Smooth muscle cell (in vitro differentiated cells): Measurements from ENCODE around the gene CSF1. TPM values are rescaled to one million over a fixed set of nuclear protein-coding genes. Genes with fewer than 3 reads are reported as not detected.
A peak's percentile ranks its signal among the peaks of the same experiment; 100 is the strongest.

Experiments
- DNase-seq: peaks from one replicate; lab custom pipeline; 2025; ENCODE audit not compliant: unreplicated experiment; lab: John Stamatoyannopoulos, UW
- H2AFZ ChIP-seq: fragments of 200-600 bp; sonication (generic); 2 replicates; pipeline ENCODE4 v1.6.0; 2016; ENCODE audit warnings: antibody characterized with exemption, low read depth, mild to moderate bottlenecking
- H3F3A ChIP-seq: fragments of 200-600 bp; sonication (generic); 2 replicates; pipeline ENCODE4 v1.6.0; 2017; ENCODE audit warnings: antibody characterized with exemption, low read depth
- H3K27ac ChIP-seq: fragments of 200-600 bp; sonication (generic); 2 replicates; pipeline ENCODE4 v1.5.1; 2016; ENCODE audit warnings: low read depth, mild to moderate bottlenecking
- H3K27me3 ChIP-seq: fragments of 200-600 bp; sonication (generic); 2 replicates; pipeline ENCODE4 v1.6.1; 2016; ENCODE audit warnings: low read depth, mild to moderate bottlenecking
- H3K36me3 ChIP-seq: fragments of 200-600 bp; sonication (generic); 2 replicates; pipeline ENCODE4 v1.5.1; 2016; ENCODE audit warnings: low read depth
- H3K4me1 ChIP-seq: fragments of 200-600 bp; sonication (generic); 2 replicates; pipeline ENCODE4 v1.5.1; 2016; ENCODE audit warnings: low read depth
- H3K4me2 ChIP-seq: fragments of 200-600 bp; sonication (generic); 2 replicates; pipeline ENCODE4 v1.6.0; 2016; ENCODE audit warnings: mild to moderate bottlenecking
- H3K4me3 ChIP-seq: fragments of 200-600 bp; sonication (generic); 2 replicates; pipeline ENCODE4 v1.5.1; 2016; ENCODE audit warnings: mild to moderate bottlenecking
- H3K79me2 ChIP-seq: fragments of 200-600 bp; sonication (generic); 2 replicates; pipeline ENCODE4 v1.6.0; 2016; ENCODE audit warnings: low read depth, mild to moderate bottlenecking
- H3K9ac ChIP-seq: fragments of 200-600 bp; sonication (generic); 2 replicates; pipeline ENCODE4 v1.6.0; 2016; ENCODE audit warnings: low read depth
- H3K9me3 ChIP-seq: fragments of 200-600 bp; sonication (generic); replicated peaks from 2 replicates; pipeline ENCODE4 v1.5.1; 2016; ENCODE audit warnings: low read depth
- H4K20me1 ChIP-seq: fragments of 200-600 bp; sonication (generic); 2 replicates; pipeline ENCODE4 v1.6.0; 2016; ENCODE audit warnings: low read depth
- CTCF ChIP-seq: fragments of 200-600 bp; sonication (generic); IDR thresholded peaks from 2 replicates; pipeline ENCODE4 v1.5.1; 2017; ENCODE audit warnings: borderline replicate concordance, mild to moderate bottlenecking, antibody characterized with exemption; ENCODE audit not compliant: insufficient read depth, poor library complexity, severe bottlenecking
- WGBS: methylation state at CpG from one replicate; pipeline ENCODE4 v1.1.7; 2016; ENCODE audit warnings: low lambda C conversion rate; 5-methylcytosine and 5-hydroxymethylcytosine counted together
- polyA plus RNA-seq: library from polyadenylated mRNA; unstranded; fragments of >200 nt; fragmentation: Nextera tagmentation; extraction: Ambion mirVana; gene quantifications from 2 replicates; pipeline ENCODE4 v1.2.1, GENCODE V29; 2016
- total RNA-seq: library from RNA; depleted of rRNA; stranded (reverse); fragments of >200 nt; gene quantifications from 2 replicates; pipeline ENCODE4 v1.2.3, GENCODE V29; 2014

The CSF1 gene
- total and polyA plus RNA-seq, 2 experiments from 2014 or later = 22.4 to 30.9 TPM

- Histone ChIP-seq H3K4me1 (peaks cover 10% of the 10 kb centered on the region), H3F3A (no peaks in the 10 kb centered on the region), H3K9ac (no peak overlapping the region), H3K4me3 (no peak overlapping the region), H3K27ac (no peak overlapping the region), H3K27me3 (no peaks in the 10 kb centered on the region), H4K20me1 (no peaks in the 10 kb centered on the region), H3K79me2 (no peaks in the 10 kb centered on the region), H2AFZ (no peak overlapping the region), H3K9me3 (no peaks in the 10 kb centered on the region), H3K36me3 (no peaks in the 10 kb centered on the region), H3K4me2 (no peak overlapping the region)
- DNase-seq = no peak
- no peak for TF ChIP-seq CTCF
- WGBS = 99% methylated on average over 3 of the region's 3 CpGs
Measured at GRCh38 chr1:109889094-109889493, 21.6 kb upstream of the CSF1 start.

GRCh38 chr1:109890115-109890953 lies 20.3 kb upstream of the CSF1 start:
- H3K79me2 ChIP-seq = no peaks in the 10 kb centered on the region
- H3K9me3 ChIP-seq = no peaks in the 10 kb centered on the region
- no peak overlapping the region for H3K27ac ChIP-seq
- H3F3A ChIP-seq = no peaks in the 10 kb centered on the region
- H3K4me1 ChIP-seq = peaks cover 10% of the 10 kb centered on the region
- no peak overlapping the region for H3K9ac ChIP-seq
- no peaks in the 10 kb centered on the region for H3K27me3 ChIP-seq
- no peaks in the 10 kb centered on the region for H4K20me1 ChIP-seq
- H3K4me3 ChIP-seq = no peak overlapping the region
- WGBS = 86% methylated on average over 5 of the region's 5 CpGs
- DNase-seq = no peak
- no peak overlapping the region for H2AFZ ChIP-seq
- H3K36me3 ChIP-seq = no peaks in the 10 kb centered on the region
- H3K4me2 ChIP-seq = no peak overlapping the region
- no peak for TF ChIP-seq CTCF

- no peaks in the 10 kb centered on the region for H4K20me1 ChIP-seq
- H3K27me3 ChIP-seq = no peaks in the 10 kb centered on the region
- no peaks in the 10 kb centered on the region for H3K36me3 ChIP-seq
- H2AFZ ChIP-seq = peak overlapping the region; percentile 36
- H3K4me1 ChIP-seq = peaks cover 10% of the 10 kb centered on the region
- no peaks in the 10 kb centered on the region for H3F3A ChIP-seq
- no peaks in the 10 kb centered on the region for H3K79me2 ChIP-seq
- no peak overlapping the region for H3K27ac ChIP-seq
- no peak overlapping the region for H3K9ac ChIP-seq
- no peak overlapping the region for H3K4me2 ChIP-seq
- H3K4me3 ChIP-seq = no peak overlapping the region
- no peaks in the 10 kb centered on the region for H3K9me3 ChIP-seq
- 87% methylated on average over 7 of the region's 7 CpGs for whole genome bisulfite sequencing
- DNase-seq = no peak
- no peak for TF ChIP-seq CTCF
Measured at GRCh38 chr1:109891930-109892329, 18.7 kb upstream of the CSF1 start.
